GM18861 (cell line): ENCODE measurements around the gene ITPKB.
"Not testable (repeated sequence)": the region's sequence is repeated elsewhere in the genome, so short reads cannot be mapped to it uniquely, and the experiment has no call there.

Experiments used
- ATAC-seq: cut with Tn5 transposase; IDR thresholded peaks from one replicate; pipeline ENCODE4 v1.9.1; 2021; ENCODE audit not compliant: unreplicated experiment

ITPKB gene

GRCh38 chr1:226761322-226761721 is 22.2 kb upstream of the ITPKB start:
- ATAC-seq: no peak

GRCh38 chr1:226754793-226755533 is 15.9 kb upstream of the ITPKB start:
- no peak for ATAC-seq

- no peak for ATAC-seq
Observed at GRCh38 chr1:226754097-226754496, 15.0 kb upstream of the ITPKB start.

GRCh38 chr1:226751703-226752102 is 12.6 kb upstream of the ITPKB start:
- no peak for ATAC-seq

GRCh38 chr1:226751214-226751613 is 12.1 kb upstream of the ITPKB start:
- no peak for ATAC-seq

- no peak for ATAC-seq
Observed at GRCh38 chr1:226749467-226749866, 10.4 kb upstream of the ITPKB start.

- ATAC-seq: no peak
Observed at GRCh38 chr1:226748306-226748705, 9.2 kb upstream of the ITPKB start.

- not testable (repeated sequence) for ATAC-seq
Observed at GRCh38 chr1:226747519-226748263, 8.6 kb upstream of the ITPKB start.

GRCh38 chr1:226743259-226743658 is 4.2 kb upstream of the ITPKB start:
- no peak for ATAC-seq

GRCh38 chr1:226741009-226741408 is 1.9 kb upstream of the ITPKB start:
- ATAC-seq: no peak

- peak; percentile 4 for ATAC-seq
Observed at GRCh38 chr1:226739696-226740065, 599 bp upstream of the ITPKB start.

GRCh38 chr1:226738421-226738994 is 574 bp downstream of the ITPKB start:
- no peak for ATAC-seq

- no peak for ATAC-seq
Observed at GRCh38 chr1:226737819-226738420, 1.2 kb downstream of the ITPKB start.

- ATAC-seq: peak; percentile 29
Observed at GRCh38 chr1:226736908-226737818, 1.9 kb downstream of the ITPKB start.

- no peak for ATAC-seq
Observed at GRCh38 chr1:226736001-226736907, 2.8 kb downstream of the ITPKB start.

GRCh38 chr1:226735576-226735975 is 3.5 kb downstream of the ITPKB start:
- no peak for ATAC-seq

GRCh38 chr1:226734611-226735153 is 4.4 kb downstream of the ITPKB start:
- ATAC-seq: no peak

- ATAC-seq: no peak
Observed at GRCh38 chr1:226733876-226734275, 5.2 kb downstream of the ITPKB start.

- no peak for ATAC-seq
Observed at GRCh38 chr1:226733304-226733703, 5.8 kb downstream of the ITPKB start.
